CD4-positive, alpha-beta memory T cell (primary cell): Measurements from ENCODE around the gene YES1. TPM values are rescaled to one million over a fixed set of nuclear protein-coding genes. Genes with fewer than 3 reads are reported as not detected.

ENCODE experiments used
- CTCF ChIA-PET: fragments of 350-600 bp; sonication (Branson Sonifier 250); formaldehyde crosslinking; loops from one replicate; lab custom pipeline; 2021; ENCODE audit warnings: inconsistent platforms; ENCODE audit not compliant: partially characterized antibody; lab: Charles Lee
- POLR2A ChIA-PET: fragments of 350-600 bp; sonication (Branson Sonifier 250); formaldehyde crosslinking; loops from one replicate; lab custom pipeline; 2021; ENCODE audit not compliant: partially characterized antibody; lab: Charles Lee
- DNase-seq, 5 donors: peaks; one replicate each; pipeline versions ENCODE4 v3.0.0 to v3.0.0-alpha.2; 2020 to 2022; ENCODE audit warnings: mixed read lengths in 1 of 5
- H3K27ac ChIP-seq: one replicate; pipeline ENCODE4 v1.7.0; 2013; ENCODE audit warnings: low read depth, low read length
- H3K27me3 ChIP-seq: 2 replicates; pipeline ENCODE4 v1.7.0; 2013; ENCODE audit warnings: mild to moderate bottlenecking, low read length, moderate library complexity; ENCODE audit not compliant: insufficient read depth
- H3K36me3 ChIP-seq: 2 replicates; pipeline ENCODE4 v1.7.0; 2013; ENCODE audit warnings: mild to moderate bottlenecking, low read length, moderate library complexity; ENCODE audit not compliant: insufficient read depth
- H3K4me1 ChIP-seq: 2 replicates; pipeline ENCODE4 v1.7.0; 2013; ENCODE audit warnings: mild to moderate bottlenecking, low read length, moderate library complexity; ENCODE audit not compliant: insufficient read depth
- H3K4me3 ChIP-seq, 2 donors: one replicate each; pipeline ENCODE4 v1.7.0; 2013; ENCODE audit warnings: low read length in 2 of 2, mild to moderate bottlenecking in 1 of 2
- H3K9me3 ChIP-seq, 2 donors: one replicate each; pipeline ENCODE4 v1.7.0; 2013; ENCODE audit warnings: low read length in 2 of 2, control low read depth in 1 of 2; ENCODE audit not compliant: control insufficient read depth in 1 of 2
- H3K27ac Mint-ChIP-seq, 7 donors: one replicate each; pipeline ENCODE4 v1.8.0; 2020 to 2021; ENCODE audit warnings: mixed read lengths in 7 of 7, mild to moderate bottlenecking in 6 of 7, inconsistent platforms in 3 of 7, moderate library complexity in 3 of 7
- H3K27me3 Mint-ChIP-seq, 2 donors: one replicate each; pipeline ENCODE4 v1.8.0; 2020 to 2021; ENCODE audit warnings: mixed read lengths in 2 of 2
- H3K36me3 Mint-ChIP-seq, 2 donors: one replicate each; pipeline ENCODE4 v1.8.0; 2020 to 2021; ENCODE audit warnings: mixed read lengths in 2 of 2, inconsistent platforms in 1 of 2, mild to moderate bottlenecking in 1 of 2
- H3K4me1 Mint-ChIP-seq, 4 donors: one replicate each; pipeline ENCODE4 v1.8.0; 2020 to 2021; ENCODE audit warnings: mixed read lengths in 4 of 4, mild to moderate bottlenecking in 1 of 4
- H3K4me3 Mint-ChIP-seq, 8 donors: one replicate each; pipeline ENCODE4 v1.8.0; 2020 to 2021; ENCODE audit warnings: mixed read lengths in 8 of 8, mild to moderate bottlenecking in 7 of 8, moderate library complexity in 6 of 8, inconsistent platforms in 3 of 8
- H3K9me3 Mint-ChIP-seq, 8 donors: one replicate each; pipeline ENCODE4 v1.8.0; 2020 to 2021; ENCODE audit warnings: mixed read lengths in 8 of 8, mild to moderate bottlenecking in 5 of 8, inconsistent platforms in 3 of 8, moderate library complexity in 1 of 8
- intact Hi-C: fragments of 100-400 bp; cut with micrococcal nuclease; formaldehyde crosslinking; loops from one replicate; pipeline ENCODE4 v1.15.1; 2023
- polyA plus RNA-seq, 2 donors: library from polyadenylated mRNA; unstranded; fragments of 300-500 nt; fragmentation: Illumina TruSeq; gene quantifications; one replicate each; pipeline ENCODE4 v1.2.3, GENCODE V29; 2021
- total RNA-seq, 2 experiments: library from RNA; stranded (reverse); gene quantifications; one replicate each; pipeline ENCODE4 v1.2.3, GENCODE V29; 2021

YES1 gene
- total and polyA plus RNA-seq, 4 experiments from 2014 or later = 1.9 to 7.9 (median 3.4) TPM

GRCh38 chr18:825891-826585, 14.0 kb upstream of the YES1 start:
- ChIA-PET POLR2A (no interaction called here), CTCF (interaction anchor here (1.1 to 4.1 kb wide), 4 partner anchors 14 to 202 kb away, joined by 3 to 20 read pairs (median 5); no protein-coding TSS in a partner anchor)
- H3K36me3 ChIP-seq = no peaks in the 10 kb centered on the region
- H3K27ac Mint-ChIP-seq = no peak overlapping the region
- H3K4me1 ChIP-seq = peaks cover 16% of the 10 kb centered on the region
- no peaks in the 10 kb centered on the region for H3K9me3 Mint-ChIP-seq
- peaks cover 12 to 19% (median 16%) of the 10 kb centered on the region in 4 donors for H3K4me1 Mint-ChIP-seq
- intact Hi-C loops = no loop called here
- no peaks in the 10 kb centered on the region for H3K9me3 ChIP-seq
- DNase-seq = no peak
- no peak overlapping the region for H3K4me3 Mint-ChIP-seq
- H3K4me3 ChIP-seq = no peak overlapping the region
- H3K36me3 Mint-ChIP-seq = no peaks in the 10 kb centered on the region
- no peaks in the 10 kb centered on the region for H3K27me3 ChIP-seq
- H3K27me3 Mint-ChIP-seq = peaks cover 0 to 1% of the 10 kb centered on the region in 2 donors
- H3K27ac ChIP-seq = no peak overlapping the region

- CTCF ChIA-PET = interaction anchor here (1.5 to 4.1 kb wide), 2 partner anchors 16 to 198 kb away, joined by 3 to 20 read pairs; no protein-coding TSS in a partner anchor
- H3K4me1 Mint-ChIP-seq = peaks cover 0 to 4% (median 2%) of the 10 kb centered on the region in 4 donors
- H3K27ac Mint-ChIP-seq = no peak overlapping the region
- Histone ChIP-seq H3K27ac (no peak overlapping the region), H3K36me3 (no peaks in the 10 kb centered on the region), H3K4me1 (no peaks in the 10 kb centered on the region), H3K4me3 (no peak overlapping the region), H3K27me3 (no peaks in the 10 kb centered on the region), H3K9me3 (no peaks in the 10 kb centered on the region)
- intact Hi-C loops = no loop called here
- H3K27me3 Mint-ChIP-seq = peaks cover 0 to 1% of the 10 kb centered on the region in 2 donors
- H3K4me3 Mint-ChIP-seq = no peak overlapping the region
- no peaks in the 10 kb centered on the region for H3K9me3 Mint-ChIP-seq
- H3K36me3 Mint-ChIP-seq = no peaks in the 10 kb centered on the region
- POLR2A ChIA-PET = no interaction called here
- no peak for DNase-seq
Observed at GRCh38 chr18:824179-824578, 12.1 kb upstream of the YES1 start.

GRCh38 chr18:820591-821165, 8.6 kb upstream of the YES1 start:
- no peak overlapping the region for H3K4me3 Mint-ChIP-seq
- Histone ChIP-seq H3K36me3 (no peaks in the 10 kb centered on the region), H3K27ac (no peak overlapping the region), H3K4me3 (no peak overlapping the region), H3K4me1 (no peaks in the 10 kb centered on the region), H3K27me3 (no peaks in the 10 kb centered on the region), H3K9me3 (no peaks in the 10 kb centered on the region)
- H3K36me3 Mint-ChIP-seq = no peaks in the 10 kb centered on the region
- ChIA-PET CTCF (interaction anchor here (1.0 to 3.1 kb wide), 3 partner anchors 10 to 197 kb away, joined by 3 to 27 read pairs (median 6); no protein-coding TSS in a partner anchor), POLR2A (interaction anchor here (1.4 to 1.9 kb wide), 2 partner anchors 8 to 9 kb away, joined by 3 to 4 read pairs; no protein-coding TSS in a partner anchor)
- DNase-seq = no peak
- intact Hi-C loops = no loop called here
- H3K9me3 Mint-ChIP-seq = no peaks in the 10 kb centered on the region
- peaks cover 0 to 1% of the 10 kb centered on the region in 2 donors for H3K27me3 Mint-ChIP-seq
- H3K4me1 Mint-ChIP-seq = peaks cover 0 to 2% (median under 1%) of the 10 kb centered on the region in 4 donors
- H3K27ac Mint-ChIP-seq = no peak overlapping the region

- DNase-seq = no peak
- intact Hi-C loops = no loop called here
- Histone ChIP-seq H3K27me3 (no peaks in the 10 kb centered on the region), H3K36me3 (no peaks in the 10 kb centered on the region), H3K27ac (no peak overlapping the region), H3K4me3 (no peak overlapping the region), H3K9me3 (no peaks in the 10 kb centered on the region), H3K4me1 (peaks cover 20% of the 10 kb centered on the region)
- peaks cover 0 to 6% of the 10 kb centered on the region in 2 donors for H3K36me3 Mint-ChIP-seq
- H3K4me1 Mint-ChIP-seq = peaks cover 14 to 20% (median 18%) of the 10 kb centered on the region in 4 donors
- no peaks in the 10 kb centered on the region for H3K9me3 Mint-ChIP-seq
- peaks cover 0 to 3% of the 10 kb centered on the region in 2 donors for H3K27me3 Mint-ChIP-seq
- no peak overlapping the region for H3K27ac Mint-ChIP-seq
- CTCF ChIA-PET = interaction anchor here (0.6 to 2.7 kb wide), 3 partner anchors 11 to 23 kb away, joined by 3 to 16 read pairs (median 13); no protein-coding TSS in a partner anchor
- no peak overlapping the region for H3K4me3 Mint-ChIP-seq
- POLR2A ChIA-PET = interaction anchor here (1.5 kb wide), 1 partner anchor 13 kb away, joined by 6 read pairs; no protein-coding TSS in a partner anchor
Observed at GRCh38 chr18:816869-817268, 4.8 kb upstream of the YES1 start.

GRCh38 chr18:816088-816653, 4.1 kb upstream of the YES1 start:
- peaks cover 0 to 10% of the 10 kb centered on the region in 2 donors for H3K36me3 Mint-ChIP-seq
- no peak overlapping the region for H3K4me3 Mint-ChIP-seq
- H3K27me3 Mint-ChIP-seq = peaks cover 0 to 3% of the 10 kb centered on the region in 2 donors
- no peak for DNase-seq
- intact Hi-C loops = no loop called here
- ChIA-PET POLR2A (interaction anchor here (1.5 kb wide), 1 partner anchor 14 kb away, joined by 6 read pairs; no protein-coding TSS in a partner anchor), CTCF (interaction anchor here (0.6 to 2.7 kb wide), 4 partner anchors 11 to 24 kb away, joined by 3 to 16 read pairs (median 12); no protein-coding TSS in a partner anchor)
- no peaks in the 10 kb centered on the region for H3K27me3 ChIP-seq
- H3K27ac Mint-ChIP-seq = no peak overlapping the region
- H3K36me3 ChIP-seq = no peaks in the 10 kb centered on the region
- no peaks in the 10 kb centered on the region for H3K9me3 Mint-ChIP-seq
- H3K4me3 ChIP-seq = no peak overlapping the region
- peaks cover 24% of the 10 kb centered on the region for H3K4me1 ChIP-seq
- H3K9me3 ChIP-seq = no peaks in the 10 kb centered on the region
- peaks cover 16 to 25% (median 20%) of the 10 kb centered on the region in 4 donors for H3K4me1 Mint-ChIP-seq
- H3K27ac ChIP-seq = no peak overlapping the region

- no peak overlapping the region for H3K4me3 ChIP-seq
- DNase-seq = no peak
- peaks cover 33% of the 10 kb centered on the region for H3K4me1 ChIP-seq
- no peak overlapping the region for H3K27ac Mint-ChIP-seq
- H3K9me3 ChIP-seq = no peaks in the 10 kb centered on the region
- intact Hi-C loops = no loop called here
- H3K27me3 Mint-ChIP-seq = peaks cover 0 to 3% of the 10 kb centered on the region in 2 donors
- H3K27ac ChIP-seq = no peak overlapping the region
- H3K36me3 ChIP-seq = no peaks in the 10 kb centered on the region
- no peaks in the 10 kb centered on the region for H3K9me3 Mint-ChIP-seq
- POLR2A ChIA-PET = no interaction called here
- H3K4me3 Mint-ChIP-seq = no peak overlapping the region
- peaks cover 0 to 11% of the 10 kb centered on the region in 2 donors for H3K36me3 Mint-ChIP-seq
- H3K27me3 ChIP-seq = no peaks in the 10 kb centered on the region
- peaks cover 20 to 31% (median 26%) of the 10 kb centered on the region in 4 donors for H3K4me1 Mint-ChIP-seq
- CTCF ChIA-PET = interaction anchor here (1.9 to 3.8 kb wide), 2 partner anchors 16 to 24 kb away, joined by 10 to 31 read pairs; no protein-coding TSS in a partner anchor
Observed at GRCh38 chr18:815353-815752, 3.3 kb upstream of the YES1 start.
